Body of pancreas (tissue), 4 donors: ENCODE results near the gene PABPN1L.

Experiments
- POLR2A ChIP-seq, 3 donors: fragments of 450-650 bp; IDR thresholded peaks; one replicate each; pipeline ENCODE4 v1.6.1; 2016; ENCODE audit warnings: antibody characterized with exemption in 3 of 3, mild to moderate bottlenecking in 2 of 3
- TF ChIP-seq, protein P1 (sequence below), 7 experiments: fragments of 450-650 bp in 4 of 7; fragments of 200-600 bp in 3 of 7; sonication (generic) in 3 of 7; IDR thresholded peaks; one replicate each; pipeline ENCODE4 v1.5.1; 2016 to 2019; ENCODE audit warnings: antibody characterized with exemption in 7 of 7

DNA sequence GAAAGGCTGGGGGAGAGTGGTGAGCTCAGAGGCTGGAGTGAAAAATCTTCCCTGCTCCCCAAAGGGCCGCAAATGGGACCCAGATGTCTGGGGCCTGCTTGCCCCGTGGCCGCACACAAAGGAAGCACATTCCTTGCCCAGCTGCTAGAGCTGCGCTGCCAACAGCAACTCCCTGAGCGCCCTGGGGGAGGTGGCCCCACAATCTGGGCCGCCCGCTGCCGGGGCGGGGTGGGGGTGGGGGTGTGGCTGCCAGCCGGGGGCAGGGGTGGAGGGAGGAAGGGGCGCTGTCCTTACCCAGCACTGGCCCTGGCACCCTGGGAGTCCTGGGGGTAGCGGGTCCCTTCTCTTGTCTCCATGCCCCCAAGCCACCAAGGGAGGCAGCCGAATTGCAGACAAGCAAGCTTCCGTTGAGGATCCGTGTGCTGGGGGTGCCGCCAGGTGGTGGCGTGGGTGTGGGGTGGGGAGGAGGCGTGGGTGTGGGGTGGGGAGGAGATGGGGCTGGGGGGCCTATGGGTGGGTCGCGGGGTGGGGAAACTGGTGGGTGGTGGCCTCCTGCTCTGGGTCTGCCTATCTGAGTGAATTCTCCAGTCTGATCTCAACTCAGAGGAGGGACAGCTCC lies 48.4 kb upstream of the PABPN1L start:
- no peak for TF ChIP-seq POLR2A (IDR thresholded peaks at IDR 0.05)
- TF ChIP-seq, protein P1, sequence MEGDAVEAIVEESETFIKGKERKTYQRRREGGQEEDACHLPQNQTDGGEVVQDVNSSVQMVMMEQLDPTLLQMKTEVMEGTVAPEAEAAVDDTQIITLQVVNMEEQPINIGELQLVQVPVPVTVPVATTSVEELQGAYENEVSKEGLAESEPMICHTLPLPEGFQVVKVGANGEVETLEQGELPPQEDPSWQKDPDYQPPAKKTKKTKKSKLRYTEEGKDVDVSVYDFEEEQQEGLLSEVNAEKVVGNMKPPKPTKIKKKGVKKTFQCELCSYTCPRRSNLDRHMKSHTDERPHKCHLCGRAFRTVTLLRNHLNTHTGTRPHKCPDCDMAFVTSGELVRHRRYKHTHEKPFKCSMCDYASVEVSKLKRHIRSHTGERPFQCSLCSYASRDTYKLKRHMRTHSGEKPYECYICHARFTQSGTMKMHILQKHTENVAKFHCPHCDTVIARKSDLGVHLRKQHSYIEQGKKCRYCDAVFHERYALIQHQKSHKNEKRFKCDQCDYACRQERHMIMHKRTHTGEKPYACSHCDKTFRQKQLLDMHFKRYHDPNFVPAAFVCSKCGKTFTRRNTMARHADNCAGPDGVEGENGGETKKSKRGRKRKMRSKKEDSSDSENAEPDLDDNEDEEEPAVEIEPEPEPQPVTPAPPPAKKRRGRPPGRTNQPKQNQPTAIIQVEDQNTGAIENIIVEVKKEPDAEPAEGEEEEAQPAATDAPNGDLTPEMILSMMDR (IDR thresholded peaks at IDR 0.05) = no peak
